HG03039 (cell line): Measurements from ENCODE around the gene ZNF25.
"Not testable (repeated sequence)": the region's sequence is repeated elsewhere in the genome, so short reads cannot be mapped to it uniquely, and the experiment has no call there.

Source experiments
- ATAC-seq: cut with Tn5 transposase; IDR thresholded peaks from one replicate; pipeline ENCODE4 v1.9.1; 2021; ENCODE audit warnings: mild to moderate bottlenecking, moderate library complexity; ENCODE audit not compliant: unreplicated experiment

Gene ZNF25

GRCh38 chr10:37976091-37976879 lies at the start of gene ZNF25:
Gene ZNF25 (minus strand): TSS chr10:37976647. CDS start chr10:37971722, 4,925 bp downstream.
- peak; percentile 97 for ATAC-seq

GRCh38 chr10:38025283-38025682 lies 48.8 kb upstream of the ZNF25 start:
- peak; percentile 74 for ATAC-seq

GRCh38 chr10:38019124-38019523 lies 42.7 kb upstream of the ZNF25 start:
- not testable (repeated sequence) for ATAC-seq

- ATAC-seq, result no peak
Observed at GRCh38 chr10:38016354-38016753, 39.9 kb upstream of the ZNF25 start.

- ATAC-seq, result peak; percentile 88
Observed at GRCh38 chr10:38010119-38010903, 33.9 kb upstream of the ZNF25 start, which contains the start of gene ZNF33A. Gene ZNF33A (plus strand): TSS chr10:38010675. CDS start chr10:38012342, 1,667 bp downstream.

- ATAC-seq, result no peak
Observed at GRCh38 chr10:38007991-38008390, 31.5 kb upstream of the ZNF25 start.

GRCh38 chr10:38007551-38007950 lies 31.1 kb upstream of the ZNF25 start:
- ATAC-seq, result no peak

- no peak for ATAC-seq
Observed at GRCh38 chr10:38003588-38003987, 27.1 kb upstream of the ZNF25 start.

GRCh38 chr10:38003026-38003425 lies 26.6 kb upstream of the ZNF25 start:
- no peak for ATAC-seq

GRCh38 chr10:38000474-38000873 lies 24.0 kb upstream of the ZNF25 start:
- not testable (repeated sequence) for ATAC-seq

- not testable (repeated sequence) for ATAC-seq
Observed at GRCh38 chr10:37998920-37999319, 22.5 kb upstream of the ZNF25 start.

GRCh38 chr10:37992083-37992482 lies 15.6 kb upstream of the ZNF25 start:
- ATAC-seq, result no peak

GRCh38 chr10:37991655-37992054 lies 15.2 kb upstream of the ZNF25 start:
- no peak for ATAC-seq

- no peak for ATAC-seq
Observed at GRCh38 chr10:37976880-37977203, 395 bp upstream of the ZNF25 start.

GRCh38 chr10:37975401-37975991 lies 951 bp downstream of the ZNF25 start:
- no peak for ATAC-seq

- ATAC-seq, result no peak
Observed at GRCh38 chr10:37972396-37972795, 4.1 kb downstream of the ZNF25 start.

GRCh38 chr10:37965006-37965405 lies 11.4 kb downstream of the ZNF25 start:
- ATAC-seq, result no peak

GRCh38 chr10:37960591-37961137 lies 15.8 kb downstream of the ZNF25 start:
- ATAC-seq, result no peak

GRCh38 chr10:37957841-37958240 lies 18.6 kb downstream of the ZNF25 start:
- no peak for ATAC-seq

GRCh38 chr10:37952926-37953325 lies 23.5 kb downstream of the ZNF25 start:
- ATAC-seq, result no peak

- ATAC-seq, result no peak
Observed at GRCh38 chr10:37952043-37952755, 24.2 kb downstream of the ZNF25 start.
